KMS-11 (cell line): Measurements from ENCODE around the gene SFTPA2.
A peak's percentile ranks its signal among the peaks of the same experiment; 100 is the strongest.

Source experiments
- H2AFZ ChIP-seq: fragments of 200-600 bp; sonication (generic); 2 replicates; pipeline ENCODE4 v1.6.1; 2016; ENCODE audit warnings: antibody characterized with exemption, mixed run types, low read depth
- H3K27ac ChIP-seq: fragments of 200-600 bp; sonication (generic); 2 replicates; pipeline ENCODE4 v1.6.1; 2016; ENCODE audit warnings: mild to moderate bottlenecking, mixed run types
- H3K27me3 ChIP-seq: fragments of 200-600 bp; sonication (generic); 2 replicates; pipeline ENCODE4 v1.6.1; 2017; ENCODE audit warnings: mild to moderate bottlenecking, low read depth, mixed run types, moderate library complexity; ENCODE audit not compliant: insufficient read depth
- H3K36me3 ChIP-seq: fragments of 200-600 bp; sonication (generic); 2 replicates; pipeline ENCODE4 v1.6.1; 2017; ENCODE audit warnings: mild to moderate bottlenecking, mixed run types; ENCODE audit not compliant: insufficient read depth
- H3K4me1 ChIP-seq: fragments of 200-600 bp; sonication (generic); 2 replicates; pipeline ENCODE4 v1.6.1; 2016; ENCODE audit warnings: mild to moderate bottlenecking, low read depth, mixed run types; ENCODE audit not compliant: poor library complexity, severe bottlenecking
- H3K4me2 ChIP-seq: fragments of 200-600 bp; sonication (generic); 2 replicates; pipeline ENCODE4 v1.7.0; 2016; ENCODE audit warnings: mild to moderate bottlenecking, mixed run types
- H3K4me3 ChIP-seq: fragments of 200-600 bp; sonication (generic); IDR thresholded peaks from 2 replicates; pipeline ENCODE4 v1.6.1; 2017; ENCODE audit warnings: low read depth, low read length, mixed read lengths; ENCODE audit not compliant: insufficient read depth
- H3K79me2 ChIP-seq: fragments of 200-600 bp; sonication (generic); 2 replicates; pipeline ENCODE4 v1.6.1; 2016; ENCODE audit warnings: low read depth, mixed run types; ENCODE audit not compliant: insufficient read depth
- H3K9ac ChIP-seq: fragments of 200-600 bp; sonication (generic); 2 replicates; pipeline ENCODE4 v1.6.1; 2016; ENCODE audit warnings: mild to moderate bottlenecking, mixed run types
- H4K20me1 ChIP-seq: fragments of 200-600 bp; sonication (generic); 2 replicates; pipeline ENCODE4 v1.6.1; 2016; ENCODE audit warnings: mild to moderate bottlenecking, mixed run types; ENCODE audit not compliant: insufficient read depth
- TF ChIP-seq, protein P1 (sequence below): fragments of 200-600 bp; sonication (generic); conservative IDR thresholded peaks from 2 replicates; pipeline ENCODE4 v1.6.1; 2017; ENCODE audit warnings: low read depth, mild to moderate bottlenecking, antibody characterized with exemption, low read length, moderate library complexity, mixed read lengths

SFTPA2 gene

DNA sequence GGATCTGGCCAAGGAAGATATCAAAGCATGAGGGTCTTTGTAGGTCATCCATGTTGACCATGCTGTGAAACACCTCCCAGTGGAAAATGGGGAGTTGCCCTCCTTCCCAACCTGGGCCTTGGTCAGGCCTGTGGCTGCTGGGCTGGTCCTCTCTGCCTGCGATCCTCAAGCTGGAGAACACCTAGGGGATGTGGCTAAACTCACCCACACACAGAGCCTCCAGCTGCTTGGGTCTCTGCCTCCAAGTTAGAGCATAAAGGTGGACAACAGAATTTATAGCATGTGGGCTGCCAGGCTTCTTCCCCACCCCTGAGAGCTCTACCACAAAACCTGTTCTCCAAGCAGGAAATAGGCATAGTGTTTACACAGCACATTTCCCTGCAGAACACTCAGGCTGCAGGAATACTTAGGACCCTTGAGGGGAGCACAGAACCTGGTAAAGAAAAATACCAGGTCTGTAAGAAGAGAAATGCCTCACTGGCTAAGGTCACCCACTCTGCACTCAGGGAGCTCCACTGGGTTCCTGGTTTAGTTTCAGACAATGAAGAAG is at the start of gene SFTPA2:
Gene SFTPA2 (minus strand): TSS at position 248 of the 550 bp plus-strand sequence. CDS start 924 bp downstream, outside the sequence.
- H3K79me2 ChIP-seq: no peaks in the 10 kb centered on the region
- no peak within 1 kb of the TSS for H3K4me3 ChIP-seq
- no peak within 1 kb of the TSS for H2AFZ ChIP-seq
- no peak within 1 kb of the TSS for H3K4me2 ChIP-seq
- H3K36me3 ChIP-seq: no peaks in the 10 kb centered on the region
- H4K20me1 ChIP-seq: no peaks in the 10 kb centered on the region
- H3K4me1 ChIP-seq: no peaks in the 10 kb centered on the region
- no peak within 1 kb of the TSS for H3K9ac ChIP-seq
- TF ChIP-seq, protein P1, sequence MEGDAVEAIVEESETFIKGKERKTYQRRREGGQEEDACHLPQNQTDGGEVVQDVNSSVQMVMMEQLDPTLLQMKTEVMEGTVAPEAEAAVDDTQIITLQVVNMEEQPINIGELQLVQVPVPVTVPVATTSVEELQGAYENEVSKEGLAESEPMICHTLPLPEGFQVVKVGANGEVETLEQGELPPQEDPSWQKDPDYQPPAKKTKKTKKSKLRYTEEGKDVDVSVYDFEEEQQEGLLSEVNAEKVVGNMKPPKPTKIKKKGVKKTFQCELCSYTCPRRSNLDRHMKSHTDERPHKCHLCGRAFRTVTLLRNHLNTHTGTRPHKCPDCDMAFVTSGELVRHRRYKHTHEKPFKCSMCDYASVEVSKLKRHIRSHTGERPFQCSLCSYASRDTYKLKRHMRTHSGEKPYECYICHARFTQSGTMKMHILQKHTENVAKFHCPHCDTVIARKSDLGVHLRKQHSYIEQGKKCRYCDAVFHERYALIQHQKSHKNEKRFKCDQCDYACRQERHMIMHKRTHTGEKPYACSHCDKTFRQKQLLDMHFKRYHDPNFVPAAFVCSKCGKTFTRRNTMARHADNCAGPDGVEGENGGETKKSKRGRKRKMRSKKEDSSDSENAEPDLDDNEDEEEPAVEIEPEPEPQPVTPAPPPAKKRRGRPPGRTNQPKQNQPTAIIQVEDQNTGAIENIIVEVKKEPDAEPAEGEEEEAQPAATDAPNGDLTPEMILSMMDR: no peak
- no peaks in the 10 kb centered on the region for H3K27me3 ChIP-seq
- no peak within 1 kb of the TSS for H3K27ac ChIP-seq

DNA sequence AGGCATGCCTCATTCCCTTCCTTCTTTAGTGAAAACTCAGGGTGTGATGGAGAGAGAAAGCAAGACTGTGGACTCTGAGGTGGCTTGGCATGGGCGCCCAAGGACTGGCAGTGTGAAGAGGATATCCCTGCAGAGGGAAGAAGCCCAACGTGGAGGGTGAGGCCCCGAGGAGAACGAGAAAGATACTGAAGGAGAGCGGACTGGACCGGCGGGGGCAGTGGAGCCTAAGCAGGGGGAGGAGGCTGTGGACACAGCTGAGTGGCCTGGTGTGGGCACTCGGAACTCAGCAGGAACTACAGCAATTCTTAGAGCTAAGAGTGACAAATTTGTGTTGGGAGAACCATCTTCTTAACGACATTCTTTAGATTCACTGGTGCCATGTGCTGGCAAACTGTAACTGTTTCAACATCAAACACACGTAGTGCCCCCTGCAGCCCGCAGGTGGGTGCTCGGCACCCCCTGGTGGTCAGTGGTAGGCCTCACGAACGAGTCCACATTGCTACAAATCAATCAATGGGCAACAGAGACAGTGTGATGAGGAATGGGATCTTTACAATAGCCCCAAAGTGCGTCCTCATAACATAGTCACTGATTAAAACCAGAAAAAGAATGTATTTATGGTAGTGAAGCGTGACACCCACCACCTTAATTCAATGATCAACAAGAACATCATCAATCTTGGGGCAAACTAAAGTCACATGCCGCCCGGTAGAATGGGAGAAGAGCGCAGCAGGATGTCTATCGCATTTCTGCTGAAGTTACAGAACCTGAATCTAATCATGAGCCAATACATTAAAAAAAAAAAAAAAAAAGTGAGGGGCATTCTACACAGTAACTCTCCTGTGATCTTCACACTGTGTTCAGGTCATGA is 48.5 kb upstream of the SFTPA2 start:
- H3K79me2 ChIP-seq: no peaks in the 10 kb centered on the region
- no peaks in the 10 kb centered on the region for H3K4me1 ChIP-seq
- no peaks in the 10 kb centered on the region for H4K20me1 ChIP-seq
- H3K27ac ChIP-seq: no peak overlapping the region
- no peak overlapping the region for H3K4me2 ChIP-seq
- H3K9ac ChIP-seq: no peak overlapping the region
- TF ChIP-seq, protein P1: peak; percentile 59
- H3K4me3 ChIP-seq: no peak overlapping the region
- no peaks in the 10 kb centered on the region for H3K27me3 ChIP-seq
- no peaks in the 10 kb centered on the region for H3K36me3 ChIP-seq
- H2AFZ ChIP-seq: no peak overlapping the region; the same call in 1 of the 2 replicates

DNA sequence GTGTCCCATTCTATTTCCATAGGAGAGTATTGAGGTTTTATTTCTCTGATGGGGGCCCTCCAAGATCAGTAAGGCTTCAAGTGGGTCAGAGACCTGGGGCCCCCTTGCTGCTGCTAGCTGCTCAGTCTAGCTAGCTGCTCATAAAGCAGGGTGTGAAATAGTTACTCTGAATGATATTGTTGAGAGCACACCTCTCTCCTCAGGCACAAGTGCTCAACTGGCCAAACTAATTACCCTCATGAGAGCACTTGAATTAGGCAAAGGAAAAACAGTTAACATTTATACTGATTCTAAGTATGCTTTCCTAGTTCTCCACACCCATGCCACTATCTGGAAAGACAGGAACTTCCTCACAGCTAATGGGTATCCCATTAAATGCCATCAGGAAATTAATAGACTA is 45.1 kb upstream of the SFTPA2 start:
- Histone ChIP-seq H3K36me3 (no peaks in the 10 kb centered on the region), H3K4me2 (no peak overlapping the region), H3K27ac (no peak overlapping the region), H4K20me1 (no peaks in the 10 kb centered on the region), H3K79me2 (no peaks in the 10 kb centered on the region), H2AFZ (no peak overlapping the region), H3K27me3 (no peaks in the 10 kb centered on the region), H3K4me1 (peaks cover 6% of the 10 kb centered on the region), H3K4me3 (no peak overlapping the region), H3K9ac (no peak overlapping the region)
- TF ChIP-seq, protein P1: no peak

DNA sequence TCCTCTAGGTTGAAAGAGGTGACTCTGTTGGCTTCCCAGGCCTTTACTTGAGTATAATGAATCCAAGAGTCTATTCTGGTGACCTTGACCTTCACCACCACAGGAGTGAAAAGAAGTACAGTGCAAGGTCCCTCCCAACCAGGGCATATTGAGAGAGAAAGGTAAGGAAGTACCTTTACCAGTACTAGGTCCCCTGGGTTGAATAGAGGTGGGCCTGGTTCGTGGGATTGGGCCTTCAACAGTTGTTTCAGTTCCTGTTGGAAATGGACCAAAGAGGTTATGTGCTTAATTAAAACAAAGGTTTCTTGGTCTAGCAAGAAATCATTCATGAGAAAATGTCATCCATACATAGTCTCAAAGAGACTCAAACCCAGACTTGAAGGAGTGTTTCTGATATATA is 44.1 kb upstream of the SFTPA2 start:
- Histone ChIP-seq H3K27me3 (no peaks in the 10 kb centered on the region), H3K9ac (no peak overlapping the region), H4K20me1 (no peaks in the 10 kb centered on the region), H3K79me2 (no peaks in the 10 kb centered on the region), H3K4me3 (no peak overlapping the region), H3K4me1 (peaks cover 6% of the 10 kb centered on the region), H3K4me2 (no peak overlapping the region), H3K36me3 (no peaks in the 10 kb centered on the region), H2AFZ (no peak overlapping the region), H3K27ac (no peak overlapping the region)
- TF ChIP-seq, protein P1: no peak
